Hepatocyte (in vitro differentiated cells): ENCODE measurements around the gene SERTAD2.

Experiments used
- CTCF ChIP-seq: fragments of 200-600 bp; sonication (generic); IDR thresholded peaks from 2 replicates; pipeline ENCODE4 v1.5.1; 2016; ENCODE audit warnings: antibody characterized with exemption, mild to moderate bottlenecking; ENCODE audit not compliant: poor library complexity
- EZH2 ChIP-seq: fragments of 200-600 bp; sonication (generic); IDR thresholded peaks from 2 replicates; pipeline ENCODE4 v1.6.1; 2016; ENCODE audit warnings: antibody characterized with exemption, mild to moderate bottlenecking, borderline replicate concordance

- TF ChIP-seq CTCF: no peak
- TF ChIP-seq EZH2: no peak
These were observed 55.5 kb downstream of the SERTAD2 start for GRCh38 chr2:64598226-64598625.
